DOHH2 (cell line): ENCODE results near the gene TPM2.

ENCODE experiments used
- CTCF ChIP-seq: fragments of 200-600 bp; sonication (generic); IDR thresholded peaks from one replicate; pipeline ENCODE4 v1.5.1; 2014; ENCODE audit warnings: antibody characterized with exemption, mild to moderate bottlenecking, low read depth, low read length; ENCODE audit not compliant: poor library complexity, severe bottlenecking
- EZH2phosphoT487 ChIP-seq: fragments of 200-600 bp; sonication (generic); IDR thresholded peaks from 2 replicates; pipeline ENCODE4 v1.6.1; 2017; ENCODE audit warnings: borderline replicate concordance, mild to moderate bottlenecking, antibody characterized with exemption, low read length, moderate library complexity, mixed read lengths

- TF ChIP-seq CTCF (no peak), EZH2phosphoT487 (no peak)
Measured at GRCh38 chr9:35651956-35652828, 37.5 kb downstream of the TPM2 start.
